Measurements from ENCODE around the gene NRXN2.

- TF ChIP-seq CTCF (conservative IDR thresholded peaks at IDR 0.05) (no peak), ZFX (IDR thresholded peaks at IDR 0.05) (no peak)
These were observed 28.1 kb downstream of the NRXN2 start for GRCh38 chr11:64694821-64695365.

Data from C4-2B (cell line).